Tibial nerve (tissue), 4 donors: Measurements from ENCODE around the gene VSX2. TPM values are rescaled to one million over a fixed set of nuclear protein-coding genes. Genes with fewer than 3 reads are reported as not detected.

Experiments used
- DNase-seq, 2 donors: peaks; one replicate each; pipeline ENCODE4 v3.0.0-alpha.2; 2019; ENCODE audit warnings: low spot score in 2 of 2
- H3K27ac ChIP-seq, 4 donors: fragments of 200-600 bp; sonication (generic) in 3 of 4; one replicate each; pipeline ENCODE4 v1.5.1; 2017 to 2019; ENCODE audit warnings: mild to moderate bottlenecking in 1 of 4
- H3K27me3 ChIP-seq, 2 donors: fragments of 200-600 bp; sonication (generic) in 1 of 2; one replicate each; pipeline versions ENCODE4 v1.5.1 to v1.6.0; 2017 to 2019
- H3K36me3 ChIP-seq, 3 donors: fragments of 200-600 bp; sonication (generic); one replicate each; pipeline ENCODE4 v1.5.1; 2018 to 2019
- H3K4me1 ChIP-seq, 4 donors: fragments of 200-600 bp; sonication (generic) in 3 of 4; one replicate each; pipeline ENCODE4 v1.5.1; 2017 to 2019
- H3K4me3 ChIP-seq, 4 donors: fragments of 200-600 bp; sonication (generic) in 3 of 4; one replicate each; pipeline ENCODE4 v1.5.1; 2017 to 2019; ENCODE audit warnings: mild to moderate bottlenecking in 1 of 4, moderate library complexity in 1 of 4
- H3K9me3 ChIP-seq, 4 donors: fragments of 200-600 bp; sonication (generic) in 3 of 4; one replicate each; pipeline ENCODE4 v1.5.1; 2017 to 2019
- CTCF ChIP-seq, 5 experiments: fragments of 200-600 bp in 3 of 5; fragments of 450-650 bp in 2 of 5; sonication (generic) in 3 of 5; IDR thresholded peaks; one replicate each; pipeline ENCODE4 v1.5.1; 2016 to 2019; ENCODE audit warnings: antibody characterized with exemption in 5 of 5, mild to moderate bottlenecking in 3 of 5, moderate library complexity in 2 of 5
- EP300 ChIP-seq, 2 donors: sonication (generic); formaldehyde crosslinking; IDR thresholded peaks; one replicate each; pipeline ENCODE4 v1.6.1; 2017; ENCODE audit warnings: antibody characterized with exemption in 2 of 2, mild to moderate bottlenecking in 1 of 2
- POLR2A ChIP-seq, 2 donors: fragments of 450-650 bp; IDR thresholded peaks; one replicate each; pipeline ENCODE4 v1.6.1; 2017; ENCODE audit warnings: antibody characterized with exemption in 2 of 2, mild to moderate bottlenecking in 2 of 2, moderate library complexity in 2 of 2
- WGBS, 2 donors: methylation state at CpG; one replicate each; pipeline ENCODE4 v1.1.5; 2018; 5-methylcytosine and 5-hydroxymethylcytosine counted together
- total RNA-seq, 4 donors: library from RNA; depleted of rRNA; stranded (reverse); fragments of >200 nt; gene quantifications; one replicate each; pipeline ENCODE4 v1.1.0, GENCODE V29; 2016

Gene VSX2
- total RNA-seq, 4 donors from 2014 or later = not detected

GRCh38 chr14:74242780-74243042 is 3.5 kb downstream of the VSX2 start:
- TF ChIP-seq CTCF (IDR thresholded peaks at IDR 0.05) = no peak
- TF ChIP-seq POLR2A (IDR thresholded peaks at IDR 0.05) = no peak
- no peak for TF ChIP-seq EP300 (IDR thresholded peaks at IDR 0.05)

GRCh38 chr14:74243051-74243450 is 3.8 kb downstream of the VSX2 start:
- Histone ChIP-seq H3K27ac (no peak overlapping the region), H3K4me3 (no peak overlapping the region), H3K27me3 (peaks cover 17 to 96% of the 10 kb centered on the region in 2 donors), H3K36me3 (no peaks in the 10 kb centered on the region), H3K9me3 (no peaks in the 10 kb centered on the region), H3K4me1 (peaks cover 0 to 31% (median 16%) of the 10 kb centered on the region in 4 donors)
- TF ChIP-seq EP300 (IDR thresholded peaks at IDR 0.05) (no peak), POLR2A (IDR thresholded peaks at IDR 0.05) (no peak), CTCF (IDR thresholded peaks at IDR 0.05) (no peak)
- WGBS, 2 donors = 20 to 36% methylated on average over 5 of the region's 5 CpGs
- no peak for DNase-seq

More at GRCh38 chr14:74242780-74243042, 3.5 kb downstream of the VSX2 start:
- H3K36me3 ChIP-seq = no peaks in the 10 kb centered on the region
- peaks cover 0 to 31% (median 16%) of the 10 kb centered on the region in 4 donors for H3K4me1 ChIP-seq
- H3K27ac ChIP-seq = no peak overlapping the region
- 48% methylated on average over 4 of the region's 4 CpGs for WGBS, 2 donors
- no peaks in the 10 kb centered on the region for H3K9me3 ChIP-seq
- no peak overlapping the region for H3K4me3 ChIP-seq
- DNase-seq = no peak
- peaks cover 17 to 96% of the 10 kb centered on the region in 2 donors for H3K27me3 ChIP-seq

GRCh38 chr14:74244115-74244514 is 4.9 kb downstream of the VSX2 start:
- Histone ChIP-seq H3K4me1 (peaks cover 0 to 31% (median 16%) of the 10 kb centered on the region in 4 donors), H3K4me3 (no peak overlapping the region), H3K27ac (no peak overlapping the region), H3K27me3 (peaks cover 15 to 85% of the 10 kb centered on the region in 2 donors), H3K9me3 (no peaks in the 10 kb centered on the region), H3K36me3 (no peaks in the 10 kb centered on the region)
- no peak for DNase-seq
- WGBS, 2 donors = 27 to 48% methylated on average over 3 of the region's 3 CpGs
- TF ChIP-seq POLR2A (IDR thresholded peaks at IDR 0.05) = no peak
- no peak for TF ChIP-seq CTCF (IDR thresholded peaks at IDR 0.05)
- no peak for TF ChIP-seq EP300 (IDR thresholded peaks at IDR 0.05)

GRCh38 chr14:74245292-74245691 is 6.0 kb downstream of the VSX2 start:
- WGBS, 2 donors = 69 to 76% methylated on average over 7 of the region's 7 CpGs
- TF ChIP-seq POLR2A (IDR thresholded peaks at IDR 0.05) = no peak
- no peak for TF ChIP-seq CTCF (IDR thresholded peaks at IDR 0.05)
- TF ChIP-seq EP300 (IDR thresholded peaks at IDR 0.05) = no peak
- H3K36me3 ChIP-seq = no peaks in the 10 kb centered on the region
- no peaks in the 10 kb centered on the region for H3K9me3 ChIP-seq
- no peak for DNase-seq
- H3K4me3 ChIP-seq = no peak overlapping the region
- no peak overlapping the region for H3K27ac ChIP-seq
- H3K27me3 ChIP-seq = peaks cover 10 to 73% of the 10 kb centered on the region in 2 donors
- peaks cover 0 to 20% (median 12%) of the 10 kb centered on the region in 4 donors for H3K4me1 ChIP-seq

GRCh38 chr14:74246542-74246941 is 7.3 kb downstream of the VSX2 start:
- DNase-seq = no peak
- 61 to 69% methylated on average over 8 of the region's 8 CpGs for WGBS, 2 donors
- Histone ChIP-seq H3K9me3 (no peaks in the 10 kb centered on the region), H3K4me3 (no peak overlapping the region), H3K4me1 (peaks cover 0 to 13% (median 0%) of the 10 kb centered on the region in 4 donors), H3K36me3 (no peaks in the 10 kb centered on the region), H3K27me3 (peaks cover 5 to 61% of the 10 kb centered on the region in 2 donors), H3K27ac (no peak overlapping the region)
- TF ChIP-seq POLR2A (IDR thresholded peaks at IDR 0.05) = no peak
- no peak for TF ChIP-seq CTCF (IDR thresholded peaks at IDR 0.05)
- TF ChIP-seq EP300 (IDR thresholded peaks at IDR 0.05) = no peak
